Neuronal stem cell (in vitro differentiated cells): ENCODE data around the gene SMIM15. TPM values are rescaled to one million over a fixed set of nuclear protein-coding genes. Genes with fewer than 3 reads are reported as not detected.

Experiments used
- DNase-seq: peaks from one replicate; pipeline ENCODE4 v3.0.0-alpha.2; 2013; ENCODE audit warnings: low spot score
- H2AFZ ChIP-seq: one replicate; pipeline ENCODE4 v1.6.1; 2013; ENCODE audit warnings: mild to moderate bottlenecking, low read length, inconsistent platforms
- H2AK5ac ChIP-seq: 2 replicates; pipeline ENCODE4 v1.6.1; 2013; ENCODE audit warnings: low read depth, mild to moderate bottlenecking, inconsistent platforms, low read length, moderate library complexity, mixed read lengths
- H2BK120ac ChIP-seq: 2 replicates; pipeline ENCODE4 v1.6.1; 2013; ENCODE audit warnings: low read depth, mild to moderate bottlenecking, inconsistent platforms, low read length, moderate library complexity, mixed read lengths
- H2BK12ac ChIP-seq: one replicate; pipeline ENCODE4 v1.6.1; 2013; ENCODE audit warnings: low read length, inconsistent platforms
- H2BK15ac ChIP-seq: 2 replicates; pipeline ENCODE4 v1.6.1; 2013; ENCODE audit warnings: mild to moderate bottlenecking, low read length, inconsistent platforms, mixed read lengths
- H2BK5ac ChIP-seq: one replicate; pipeline ENCODE4 v1.6.1; 2013; ENCODE audit warnings: inconsistent platforms, mild to moderate bottlenecking, low read length, moderate library complexity
- H3K14ac ChIP-seq: one replicate; pipeline ENCODE4 v1.6.1; 2013; ENCODE audit warnings: low read length, inconsistent platforms
- H3K18ac ChIP-seq: 2 replicates; pipeline ENCODE4 v1.6.1; 2013; ENCODE audit warnings: low read length, inconsistent platforms
- H3K23ac ChIP-seq: 2 replicates; pipeline ENCODE4 v1.6.1; 2013; ENCODE audit warnings: low read depth, mild to moderate bottlenecking, mixed read lengths, low read length, inconsistent platforms; ENCODE audit not compliant: poor library complexity
- H3K27ac ChIP-seq: replicated peaks from 3 replicates; pipeline ENCODE4 v1.5.1; 2013; ENCODE audit warnings: low read length, inconsistent platforms
- H3K27me3 ChIP-seq, 3 experiments: 2 replicates each; pipeline ENCODE4 v1.6.1; 2013; ENCODE audit warnings: low read length in 3 of 3, mild to moderate bottlenecking in 2 of 3, inconsistent platforms in 1 of 3, low read depth in 1 of 3, mixed read lengths in 1 of 3, moderate library complexity in 1 of 3; ENCODE audit not compliant: control insufficient read depth in 3 of 3, insufficient read depth in 3 of 3
- H3K36me3 ChIP-seq, 2 donors: replicated peaks in 1 of 2; 2 replicates each; pipeline ENCODE4 v1.6.1; 2013; ENCODE audit warnings: low read length in 2 of 2; ENCODE audit not compliant: control insufficient read depth in 2 of 2, insufficient read depth in 2 of 2
- H3K4ac ChIP-seq: 2 replicates; pipeline ENCODE4 v1.6.1; 2013; ENCODE audit warnings: inconsistent platforms, mild to moderate bottlenecking, low read length, moderate library complexity
- H3K4me1 ChIP-seq, 2 donors: 1 replicate in 1 of 2; 2 replicates in 1 of 2; pipeline ENCODE4 v1.6.1; 2013; ENCODE audit warnings: low read length in 2 of 2, low read depth in 1 of 2; ENCODE audit not compliant: control insufficient read depth in 2 of 2, insufficient read depth in 1 of 2
- H3K4me2 ChIP-seq: one replicate; pipeline ENCODE4 v1.6.1; 2013; ENCODE audit warnings: mild to moderate bottlenecking, low read length, inconsistent platforms; ENCODE audit not compliant: insufficient read depth, poor library complexity, severe bottlenecking
- H3K4me3 ChIP-seq, 2 donors: 2 replicates each; pipeline ENCODE4 v1.5.1; 2013; ENCODE audit warnings: low read length in 2 of 2, mild to moderate bottlenecking in 2 of 2, inconsistent platforms in 1 of 2, moderate library complexity in 1 of 2
- H3K79me1 ChIP-seq: one replicate; pipeline ENCODE4 v1.6.1; 2013; ENCODE audit warnings: low read depth, mild to moderate bottlenecking, inconsistent platforms, low read length, moderate library complexity
- H3K9ac ChIP-seq: one replicate; pipeline ENCODE4 v1.6.1; 2013; ENCODE audit warnings: mild to moderate bottlenecking, low read depth, low read length, inconsistent platforms; ENCODE audit not compliant: poor library complexity
- H3K9me3 ChIP-seq, 2 donors: replicated peaks in 1 of 2; 2 replicates each; pipeline versions ENCODE3 to v1.6.1; 2013; ENCODE audit warnings: low read length in 2 of 2, mild to moderate bottlenecking in 2 of 2, inconsistent platforms in 1 of 2, low read depth in 1 of 2, mixed read lengths in 1 of 2, moderate library complexity in 1 of 2; ENCODE audit not compliant: control insufficient read depth in 2 of 2, insufficient read depth in 1 of 2
- H4K8ac ChIP-seq: one replicate; pipeline ENCODE4 v1.6.1; 2013; ENCODE audit warnings: low read depth, mild to moderate bottlenecking, inconsistent platforms, low read length, moderate library complexity
- H4K91ac ChIP-seq: one replicate; pipeline ENCODE4 v1.6.1; 2013; ENCODE audit warnings: low read length, low read depth, mild to moderate bottlenecking, inconsistent platforms; ENCODE audit not compliant: poor library complexity
- WGBS, 2 donors: extraction: QIAGEN DNeasy Blood & Tissue Kit; methylation state at CpG; one replicate each; pipeline ENCODE4 v1.1.7; 2013; ENCODE audit warnings: missing lambda C conversion rate in 2 of 2, mixed read lengths in 1 of 2; ENCODE audit not compliant: insufficient read length in 2 of 2, insufficient replicate concordance in 1 of 2; ENCODE audit errors: extremely low coverage in 2 of 2; 5-methylcytosine and 5-hydroxymethylcytosine counted together
- polyA plus RNA-seq, 2 experiments: library from polyadenylated mRNA; stranded (reverse); fragments of 200-250 nt; gene quantifications; one replicate each; pipeline ENCODE4 v1.2.3, GENCODE V29; 2013

SMIM15 gene, protein sequence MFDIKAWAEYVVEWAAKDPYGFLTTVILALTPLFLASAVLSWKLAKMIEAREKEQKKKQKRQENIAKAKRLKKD
- 35.5 TPM for polyA plus RNA-seq (2013, experiment 1 of 2)
- 36.5 TPM for polyA plus RNA-seq (2013, experiment 2 of 2)

GRCh38 chr5:61162010-61162831 lies at the start of gene SMIM15:
TSS of gene SMIM15 (minus strand) at chr5:61162468. CDS start at chr5:61160171, 2,297 bp downstream.
- Histone ChIP-seq H3K23ac (peak within 1 kb of the TSS; percentile 90), H2AFZ (peak within 1 kb of the TSS; percentile 97), H3K4me3 (peak within 1 kb of the TSS; percentile 62 to 94), H2BK12ac (no peak within 1 kb of the TSS), H3K36me3 (peaks cover 3 to 44% of the 10 kb centered on the region in 2 donors), H2BK15ac (peak within 1 kb of the TSS; percentile 52), H2AK5ac (peak within 1 kb of the TSS; percentile 82), H4K91ac (peak within 1 kb of the TSS; percentile 56), H3K14ac (peak within 1 kb of the TSS; percentile 96), H2BK120ac (no peak within 1 kb of the TSS), H3K27ac (peak within 1 kb of the TSS; percentile 70), H3K27me3 (no peaks in the 10 kb centered on the region), H4K8ac (peak within 1 kb of the TSS; percentile 84), H3K9me3 (peaks cover 0 to 14% of the 10 kb centered on the region in 2 donors), H3K79me1 (peaks cover 8% of the 10 kb centered on the region), H3K4me1 (peaks cover 2 to 4% of the 10 kb centered on the region in 2 donors), H3K18ac (peak within 1 kb of the TSS; percentile 98), H2BK5ac (peak within 1 kb of the TSS; percentile 67), H3K9ac (peak within 1 kb of the TSS; percentile 97), H3K4me2 (peak within 1 kb of the TSS; percentile 73), H3K4ac (peak within 1 kb of the TSS; percentile 77)
- whole genome bisulfite sequencing, 2 donors: no CpG with 5 or more reads among the region's 73 CpGs
- DNase-seq: peak; percentile 76

- H2BK120ac ChIP-seq: no peak overlapping the region
- H3K79me1 ChIP-seq: no peaks in the 10 kb centered on the region
- H3K18ac ChIP-seq: no peak overlapping the region
- no peaks in the 10 kb centered on the region for H3K36me3 ChIP-seq
- H3K4ac ChIP-seq: no peak overlapping the region
- no peak overlapping the region for H3K14ac ChIP-seq
- H3K27ac ChIP-seq: no peak overlapping the region
- no peak overlapping the region for H2BK5ac ChIP-seq
- no peak overlapping the region for H2AFZ ChIP-seq
- no peaks in the 10 kb centered on the region for H3K4me1 ChIP-seq
- no peak overlapping the region for H4K91ac ChIP-seq
- H3K27me3 ChIP-seq: peaks cover 0 to 12% (median 0%) of the 10 kb centered on the region in 3 experiments
- no peak overlapping the region for H2AK5ac ChIP-seq
- DNase-seq: no peak
- peaks cover 0 to 2% of the 10 kb centered on the region in 2 donors for H3K9me3 ChIP-seq
- no peak overlapping the region for H3K4me3 ChIP-seq
- no peak overlapping the region for H2BK12ac ChIP-seq
- no peak overlapping the region for H3K23ac ChIP-seq
- H4K8ac ChIP-seq: no peak overlapping the region
- no peak overlapping the region for H3K4me2 ChIP-seq
- H3K9ac ChIP-seq: no peak overlapping the region
- H2BK15ac ChIP-seq: no peak overlapping the region
Measured at GRCh38 chr5:61207884-61208283, 45.6 kb upstream of the SMIM15 start.

DNA sequence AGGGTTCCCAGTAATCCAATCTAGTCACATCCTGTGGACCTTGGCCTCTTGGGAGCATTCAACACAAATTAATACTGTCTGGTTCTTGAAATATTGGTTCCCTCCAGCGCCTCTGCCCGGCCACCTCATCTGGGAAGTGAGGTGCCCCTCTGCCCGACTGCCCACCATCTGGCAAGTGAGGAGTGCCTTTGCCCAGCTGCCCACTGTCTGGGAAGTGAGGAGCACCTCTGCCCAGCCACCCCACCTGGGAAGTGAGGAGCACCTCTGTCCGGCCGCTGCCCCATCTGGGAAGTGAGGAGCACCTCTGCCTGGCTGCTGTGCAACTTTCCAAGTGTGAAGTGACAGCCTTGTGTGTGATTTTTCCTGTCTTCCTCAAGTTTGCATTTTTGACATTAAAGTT lies 42.7 kb upstream of the SMIM15 start:
- H3K79me1 ChIP-seq: no peaks in the 10 kb centered on the region
- no peak overlapping the region for H3K4ac ChIP-seq
- H3K18ac ChIP-seq: no peak overlapping the region
- no CpG with 5 or more reads among the region's 5 CpGs for WGBS, 2 donors
- H2BK5ac ChIP-seq: no peak overlapping the region
- no peak overlapping the region for H4K91ac ChIP-seq
- H3K9me3 ChIP-seq: peaks cover 0 to 2% of the 10 kb centered on the region in 2 donors
- H3K14ac ChIP-seq: no peak overlapping the region
- no peak overlapping the region for H2AK5ac ChIP-seq
- H3K9ac ChIP-seq: no peak overlapping the region
- H3K27ac ChIP-seq: no peak overlapping the region
- H3K36me3 ChIP-seq: no peaks in the 10 kb centered on the region
- no peak overlapping the region for H2AFZ ChIP-seq
- H3K23ac ChIP-seq: no peak overlapping the region
- H2BK15ac ChIP-seq: no peak overlapping the region
- DNase-seq: no peak
- H4K8ac ChIP-seq: no peak overlapping the region
- no peak overlapping the region for H2BK12ac ChIP-seq
- H3K4me3 ChIP-seq: no peak overlapping the region
- H3K27me3 ChIP-seq: no peaks in the 10 kb centered on the region
- no peak overlapping the region for H3K4me2 ChIP-seq
- H2BK120ac ChIP-seq: no peak overlapping the region
- no peaks in the 10 kb centered on the region for H3K4me1 ChIP-seq

- Histone ChIP-seq H3K27me3 (no peaks in the 10 kb centered on the region), H2BK5ac (no peak overlapping the region), H3K9ac (no peak overlapping the region), H4K91ac (no peak overlapping the region), H3K14ac (no peak overlapping the region), H2AFZ (no peak overlapping the region), H2BK15ac (no peak overlapping the region), H3K23ac (no peak overlapping the region), H3K18ac (no peak overlapping the region), H3K4me1 (no peaks in the 10 kb centered on the region), H3K9me3 (peaks cover 0 to 2% of the 10 kb centered on the region in 2 donors), H4K8ac (no peak overlapping the region), H2BK120ac (no peak overlapping the region), H3K4ac (no peak overlapping the region), H3K79me1 (no peaks in the 10 kb centered on the region), H3K27ac (no peak overlapping the region), H2AK5ac (no peak overlapping the region), H3K36me3 (no peaks in the 10 kb centered on the region), H3K4me3 (no peak overlapping the region), H2BK12ac (no peak overlapping the region), H3K4me2 (no peak overlapping the region)
- WGBS, 2 donors: no CpG with 5 or more reads among the region's 2 CpGs
- DNase-seq: no peak
Measured at GRCh38 chr5:61202213-61202612, 39.9 kb upstream of the SMIM15 start.
